HepG2 (cell line): Measurements from ENCODE around the gene ERCC2. TPM values are rescaled to one million over a fixed set of nuclear protein-coding genes. Genes with fewer than 3 reads are reported as not detected.
A peak's percentile ranks its signal among the peaks of the same experiment; 100 is the strongest.

Source experiments
- BORCS8-MEF2B ChIP-seq: sonication (generic); formaldehyde crosslinking; IDR thresholded peaks from 2 replicates; pipeline ENCODE4 v1.8.0; 2022; ENCODE audit warnings: mild to moderate bottlenecking, missing genetic modification reagents
- CBFB ChIP-seq: sonication (generic); formaldehyde crosslinking; IDR thresholded peaks from 2 replicates; pipeline ENCODE4 v1.4.0; 2020; ENCODE audit warnings: missing genetic modification reagents
- E2F2 ChIP-seq: sonication (generic); formaldehyde crosslinking; IDR thresholded peaks from 2 replicates; pipeline ENCODE4 v1.4.0; 2020; ENCODE audit warnings: missing genetic modification reagents, borderline replicate concordance
- FOXA1 ChIP-seq, 2 experiments: fragments of 450-650 bp in 1 of 2; sonication (generic) in 1 of 2; formaldehyde crosslinking in 1 of 2; IDR thresholded peaks; 2 replicates each; pipeline versions ENCODE4 v1.4.0 to v1.6.1; 2016 to 2020; ENCODE audit warnings: missing genetic modification reagents in 1 of 2
- FOXK1 ChIP-seq: sonication (generic); formaldehyde crosslinking; IDR thresholded peaks from 2 replicates; pipeline ENCODE4 v1.4.0; 2020; ENCODE audit warnings: low read depth, missing genetic modification reagents, borderline replicate concordance
- MAF1 ChIP-seq: sonication (generic); formaldehyde crosslinking; IDR thresholded peaks from 2 replicates; pipeline ENCODE4 v1.5.0; 2020; ENCODE audit warnings: missing genetic modification reagents, borderline replicate concordance
- MTA3 ChIP-seq: sonication (generic); formaldehyde crosslinking; IDR thresholded peaks from 2 replicates; pipeline ENCODE4 v1.4.0; 2020; ENCODE audit warnings: missing genetic modification reagents
- NCOA5 ChIP-seq: sonication (generic); formaldehyde crosslinking; IDR thresholded peaks from 2 replicates; pipeline ENCODE4 v1.4.0; 2020; ENCODE audit warnings: missing genetic modification reagents
- NKX3-1 ChIP-seq: sonication (generic); formaldehyde crosslinking; IDR thresholded peaks from 2 replicates; pipeline ENCODE4 v1.5.0; 2020; ENCODE audit warnings: missing genetic modification reagents
- RBM39 ChIP-seq: fragments of 200-400 bp; formaldehyde crosslinking; IDR thresholded peaks from one replicate; pipeline ENCODE4 v1.6.1; 2018; ENCODE audit warnings: antibody characterized with exemption, mild to moderate bottlenecking, low read depth, low read length; ENCODE audit not compliant: poor library complexity, severe bottlenecking
- RERE ChIP-seq: IDR thresholded peaks from 2 replicates; pipeline ENCODE4 v1.6.1; 2016; ENCODE audit warnings: low read depth, missing genetic modification reagents, missing compliant biosample characterization
- SALL2 ChIP-seq: sonication (generic); formaldehyde crosslinking; IDR thresholded peaks from 2 replicates; pipeline ENCODE4 v1.8.1; 2023; ENCODE audit warnings: mild to moderate bottlenecking, missing genetic modification reagents, inconsistent platforms
- SKI ChIP-seq: fragments of 450-650 bp; IDR thresholded peaks from one replicate; pipeline ENCODE4 v1.6.1; 2018; ENCODE audit warnings: mild to moderate bottlenecking; ENCODE audit not compliant: partially characterized antibody
- ZBTB1 ChIP-seq: sonication (generic); formaldehyde crosslinking; IDR thresholded peaks from 2 replicates; pipeline ENCODE4 v1.4.0; 2020; ENCODE audit warnings: missing genetic modification reagents, borderline replicate concordance
- ZNF234 ChIP-seq: sonication (generic); formaldehyde crosslinking; conservative IDR thresholded peaks from 2 replicates; pipeline ENCODE4 v1.5.1; 2020; ENCODE audit warnings: mild to moderate bottlenecking, missing genetic modification reagents
- ZNF382 ChIP-seq: sonication (generic); formaldehyde crosslinking; IDR thresholded peaks from 2 replicates; pipeline ENCODE4 v1.5.0; 2020; ENCODE audit warnings: missing genetic modification reagents, mild to moderate bottlenecking, borderline replicate concordance
- ZNF558 ChIP-seq: sonication (generic); formaldehyde crosslinking; IDR thresholded peaks from 2 replicates; pipeline ENCODE4 v1.9.0; 2022; ENCODE audit warnings: mild to moderate bottlenecking, missing genetic modification reagents, borderline replicate concordance
- ZNF713 ChIP-seq: sonication (generic); formaldehyde crosslinking; IDR thresholded peaks from 2 replicates; pipeline ENCODE4 v1.4.0; 2020; ENCODE audit warnings: mild to moderate bottlenecking, missing genetic modification reagents
- ZNF777 ChIP-seq: sonication (generic); formaldehyde crosslinking; IDR thresholded peaks from 2 replicates; pipeline ENCODE4 v1.4.0; 2020; ENCODE audit warnings: missing genetic modification reagents
- polyA plus RNA-seq, 8 experiments: library from polyadenylated mRNA; depleted of rRNA in 3 of 8; stranded (reverse) in 7 of 8; unstranded in 1 of 8; fragments of >200 nt; fragmentation: Illumina TruSeq in 4 of 8; extraction: Trizol in 4 of 8; gene quantifications; 2 replicates each; pipeline versions ENCODE4 v1.2.1 to v1.2.3, GENCODE V29; 2011 to 2016; ENCODE audit warnings: low read depth in 4 of 8, missing spikeins in 1 of 8, mixed read lengths in 1 of 8; ENCODE audit not compliant: insufficient read depth in 1 of 8
- total RNA-seq, 5 experiments: library from RNA; depleted of rRNA; stranded (reverse); fragments of >200 nt; fragmentation: Illumina TruSeq; extraction: Trizol; gene quantifications; 2 replicates each; pipeline ENCODE4 v1.2.3, GENCODE V29; 2016; ENCODE audit warnings: low read depth in 1 of 5

The ERCC2 gene
- total and polyA plus RNA-seq, 2 of the 13 experiments (the other 11 are each of a cell fraction or from before 2014, with no cell fraction given) = 25.4 to 49.2 TPM

- TF ChIP-seq RERE (CRISPR knock-in tag) (no peak), ZNF777 (CRISPR knock-in tag) (peak; percentile 6), SALL2 (no peak), NKX3-1 (no peak), NCOA5 (no peak), SKI (peak; percentile 95), MTA3 (no peak), ZNF713 (CRISPR knock-in tag) (0 out of 2 replicates have a peak, but pooled peaks have one; percentile 55), E2F2 (CRISPR knock-in tag) (no peak), ZNF558 (CRISPR knock-in tag) (0 out of 2 replicates have a peak, but pooled peaks have one; percentile 7), CBFB (peak; percentile 48; the same call in 1 of the 2 replicates), ZNF234 (CRISPR knock-in tag) (no peak), RBM39 (peak; percentile 4), FOXA1 (IDR thresholded peaks at IDR 0.05) (no peak), FOXA1 (CRISPR knock-in tag; IDR thresholded peaks at IDR 0.05) (peak; percentile 55), FOXK1 (0 out of 2 replicates have a peak, but pooled peaks have one; percentile 12), ZBTB1 (CRISPR knock-in tag) (no peak), MAF1 (CRISPR knock-in tag) (no peak), ZNF382 (no peak), BORCS8-MEF2B (CRISPR knock-in tag) (peak; percentile 8; the same call in 1 of the 2 replicates)
Measured at GRCh38 chr19:45405435-45406225, 35.3 kb upstream of the ERCC2 start (continued).
